ENCODE data around the gene RHEB. TPM values are rescaled to one million over a fixed set of nuclear protein-coding genes. Genes with fewer than 3 reads are reported as not detected.

RHEB gene
- total RNA-seq, 1 donor from 2014 or later: 88.5 TPM

GRCh38 chr7:151501676-151502075 is 18.0 kb downstream of the RHEB start:
- Mint-ChIP-seq H3K27ac (no peak overlapping the region), H3K9me3 (no peaks in the 10 kb centered on the region), H3K27me3 (ENCODE audit: low read depth) (no peaks in the 10 kb centered on the region), H3K4me3 (no peak overlapping the region), H3K4me1 (peaks cover 8% of the 10 kb centered on the region), H3K36me3 (peaks cover 4% of the 10 kb centered on the region)
- DNase-seq (ENCODE audit: low spot score in 2 of 2, unreplicated experiment in 2 of 2): no peak
- TF ChIP-seq CTCF (IDR thresholded peaks at IDR 0.05; ENCODE audit: unreplicated experiment): no peak

GRCh38 chr7:151498495-151498894 is 21.2 kb downstream of the RHEB start:
- H3K27ac Mint-ChIP-seq: no peak overlapping the region
- peaks cover 22% of the 10 kb centered on the region for H3K4me1 Mint-ChIP-seq

GRCh38 chr7:151497306-151497871 is 22.3 kb downstream of the RHEB start:
- no peak for DNase-seq (ENCODE audit: low spot score in 2 of 2, unreplicated experiment in 2 of 2)
- H3K4me1 Mint-ChIP-seq: peaks cover 25% of the 10 kb centered on the region
- H3K27ac Mint-ChIP-seq: no peak overlapping the region
- no peak for TF ChIP-seq CTCF (IDR thresholded peaks at IDR 0.05; ENCODE audit: unreplicated experiment)
- no peaks in the 10 kb centered on the region for H3K27me3 Mint-ChIP-seq (ENCODE audit: low read depth)
- peaks cover 4% of the 10 kb centered on the region for H3K36me3 Mint-ChIP-seq
- no peak overlapping the region for H3K4me3 Mint-ChIP-seq
- H3K9me3 Mint-ChIP-seq: peaks cover 3% of the 10 kb centered on the region

More at GRCh38 chr7:151498495-151498894, 21.2 kb downstream of the RHEB start:
- Mint-ChIP-seq H3K36me3 (peaks cover 4% of the 10 kb centered on the region), H3K27me3 (ENCODE audit: low read depth) (no peaks in the 10 kb centered on the region), H3K9me3 (no peaks in the 10 kb centered on the region), H3K4me3 (no peak overlapping the region)
- DNase-seq (ENCODE audit: low spot score in 2 of 2, unreplicated experiment in 2 of 2): no peak
- no peak for TF ChIP-seq CTCF (IDR thresholded peaks at IDR 0.05; ENCODE audit: unreplicated experiment)

- H3K4me1 Mint-ChIP-seq: peaks cover 34% of the 10 kb centered on the region
- no peaks in the 10 kb centered on the region for H3K27me3 Mint-ChIP-seq (ENCODE audit: low read depth)
- TF ChIP-seq CTCF (IDR thresholded peaks at IDR 0.05; ENCODE audit: unreplicated experiment): no peak
- DNase-seq (ENCODE audit: low spot score in 2 of 2, unreplicated experiment in 2 of 2): no peak
- H3K9me3 Mint-ChIP-seq: peaks cover 3% of the 10 kb centered on the region
- no peak overlapping the region for H3K27ac Mint-ChIP-seq
- no peak overlapping the region for H3K4me3 Mint-ChIP-seq
- H3K36me3 Mint-ChIP-seq: peaks cover 2% of the 10 kb centered on the region
Observed at GRCh38 chr7:151495360-151495759, 24.3 kb downstream of the RHEB start.

DNA sequence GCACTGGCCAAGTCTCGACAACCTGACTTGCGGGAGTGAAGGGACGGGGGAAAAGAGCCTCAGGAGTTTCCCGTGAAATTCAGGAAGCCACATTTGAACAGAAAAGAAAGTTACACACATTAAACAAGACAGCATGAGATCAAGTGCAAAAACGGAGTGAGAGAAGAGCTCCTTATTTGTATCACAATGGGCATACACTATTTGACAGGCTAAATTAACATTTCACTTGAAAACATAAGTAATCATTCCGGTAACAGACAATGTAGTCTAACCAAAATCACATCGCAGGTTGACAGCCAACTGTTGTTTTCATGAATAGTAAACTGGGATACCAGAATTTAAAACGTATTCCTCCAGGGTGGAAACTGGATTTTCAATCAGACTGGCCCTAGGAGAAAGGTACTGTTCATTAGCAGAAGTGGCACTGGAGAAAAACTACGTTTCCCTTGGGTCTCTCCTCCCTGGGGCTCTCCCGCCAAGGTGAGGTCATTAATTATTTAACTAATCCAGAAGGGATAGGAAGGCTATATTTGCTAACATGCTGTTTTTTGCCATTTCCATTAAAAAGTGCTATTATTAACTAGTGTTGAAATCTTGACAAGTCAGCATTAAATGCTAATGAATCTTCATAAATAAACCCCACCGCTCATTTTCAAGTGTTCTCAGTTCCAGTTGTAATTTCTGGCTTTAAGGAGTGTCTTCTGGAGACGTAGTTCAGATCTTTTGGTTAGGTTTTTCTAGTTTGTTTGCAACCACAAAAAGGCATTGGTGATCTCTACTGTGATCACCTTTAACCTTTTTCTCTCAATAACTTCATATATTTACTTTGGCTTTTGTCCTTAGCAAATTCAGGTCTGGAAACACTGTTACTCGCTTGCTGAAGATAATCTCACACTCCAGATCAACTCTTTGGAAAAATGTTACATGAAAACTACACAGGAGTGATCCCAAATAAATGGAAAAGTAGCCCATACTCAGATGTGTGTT is 25.1 kb downstream of the RHEB start:
- Mint-ChIP-seq H3K27me3 (ENCODE audit: low read depth) (no peaks in the 10 kb centered on the region), H3K9me3 (peaks cover 3% of the 10 kb centered on the region), H3K4me1 (peaks cover 36% of the 10 kb centered on the region), H3K27ac (peak overlapping the region; percentile 81), H3K36me3 (peaks cover 4% of the 10 kb centered on the region), H3K4me3 (no peak overlapping the region)
- TF ChIP-seq CTCF (IDR thresholded peaks at IDR 0.05; ENCODE audit: unreplicated experiment): no peak
- DNase-seq (ENCODE audit: low spot score in 2 of 2, unreplicated experiment in 2 of 2): no peak

All from mesothelial cell of epicardium (in vitro differentiated cells).